ENCODE results near the gene CHST15.

DNA sequence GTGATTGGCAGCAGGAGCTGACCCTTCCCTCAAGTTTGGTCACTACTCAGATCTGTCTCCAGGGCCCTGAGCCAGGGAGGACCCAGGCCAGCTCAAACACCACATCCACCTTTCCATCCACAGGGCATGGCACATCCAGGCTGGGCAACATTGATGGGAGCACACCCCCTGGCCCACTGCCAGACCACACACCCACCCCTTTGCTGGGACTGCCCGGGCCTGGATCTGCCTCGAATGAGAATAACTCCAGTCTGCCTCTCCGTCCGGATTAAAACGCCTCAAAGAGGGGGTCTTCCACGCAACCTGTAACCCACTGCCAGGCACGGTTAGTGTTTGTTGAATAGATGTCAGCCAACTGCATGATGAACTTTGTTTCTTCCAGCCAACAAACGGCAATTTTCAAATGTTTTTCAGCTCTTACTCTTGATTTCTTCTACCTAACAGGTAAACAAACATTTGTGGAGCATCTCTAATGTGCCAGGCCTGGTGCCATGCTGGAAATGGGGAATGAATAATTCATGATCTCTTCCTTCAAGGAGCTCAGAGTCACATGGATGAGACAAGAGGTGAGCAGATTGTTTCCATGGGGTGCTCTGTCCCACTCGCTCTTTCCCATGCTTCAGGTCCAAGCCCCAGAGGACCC lies 41.0 kb upstream of the CHST15 start:
- TF ChIP-seq, protein P1, sequence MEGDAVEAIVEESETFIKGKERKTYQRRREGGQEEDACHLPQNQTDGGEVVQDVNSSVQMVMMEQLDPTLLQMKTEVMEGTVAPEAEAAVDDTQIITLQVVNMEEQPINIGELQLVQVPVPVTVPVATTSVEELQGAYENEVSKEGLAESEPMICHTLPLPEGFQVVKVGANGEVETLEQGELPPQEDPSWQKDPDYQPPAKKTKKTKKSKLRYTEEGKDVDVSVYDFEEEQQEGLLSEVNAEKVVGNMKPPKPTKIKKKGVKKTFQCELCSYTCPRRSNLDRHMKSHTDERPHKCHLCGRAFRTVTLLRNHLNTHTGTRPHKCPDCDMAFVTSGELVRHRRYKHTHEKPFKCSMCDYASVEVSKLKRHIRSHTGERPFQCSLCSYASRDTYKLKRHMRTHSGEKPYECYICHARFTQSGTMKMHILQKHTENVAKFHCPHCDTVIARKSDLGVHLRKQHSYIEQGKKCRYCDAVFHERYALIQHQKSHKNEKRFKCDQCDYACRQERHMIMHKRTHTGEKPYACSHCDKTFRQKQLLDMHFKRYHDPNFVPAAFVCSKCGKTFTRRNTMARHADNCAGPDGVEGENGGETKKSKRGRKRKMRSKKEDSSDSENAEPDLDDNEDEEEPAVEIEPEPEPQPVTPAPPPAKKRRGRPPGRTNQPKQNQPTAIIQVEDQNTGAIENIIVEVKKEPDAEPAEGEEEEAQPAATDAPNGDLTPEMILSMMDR (IDR thresholded peaks at IDR 0.05), result no peak
- TF ChIP-seq EP300 (IDR thresholded peaks at IDR 0.05) (no peak), POLR2A (IDR thresholded peaks at IDR 0.05) (no peak)

Data from sigmoid colon (tissue), 4 donors.